Immature natural killer cell (primary cell): Measurements from ENCODE around the gene TMEM59L. TPM values are rescaled to one million over a fixed set of nuclear protein-coding genes. Genes with fewer than 3 reads are reported as not detected.

ENCODE experiments used
- DNase-seq, 3 donors: peaks; one replicate each; pipeline ENCODE4 v3.0.0; 2022; ENCODE audit warnings: mixed read lengths in 1 of 3
- H3K27ac Mint-ChIP-seq, 6 donors: one replicate each; pipeline ENCODE4 v1.8.0; 2020; ENCODE audit warnings: mixed read lengths in 6 of 6, mild to moderate bottlenecking in 5 of 6, inconsistent platforms in 4 of 6, moderate library complexity in 3 of 6
- H3K27me3 Mint-ChIP-seq, 3 donors: one replicate each; pipeline ENCODE4 v1.8.0; 2020 to 2021; ENCODE audit warnings: low read depth in 3 of 3, mild to moderate bottlenecking in 3 of 3, mixed read lengths in 3 of 3, moderate library complexity in 3 of 3, inconsistent platforms in 1 of 3
- H3K36me3 Mint-ChIP-seq, 3 donors: one replicate each; pipeline ENCODE4 v1.8.0; 2020; ENCODE audit warnings: mixed read lengths in 3 of 3, inconsistent platforms in 2 of 3, mild to moderate bottlenecking in 2 of 3
- H3K4me1 Mint-ChIP-seq, 2 donors: one replicate each; pipeline ENCODE4 v1.8.0; 2020; ENCODE audit warnings: inconsistent platforms in 2 of 2, mild to moderate bottlenecking in 2 of 2, mixed read lengths in 2 of 2, moderate library complexity in 1 of 2
- H3K4me3 Mint-ChIP-seq, 5 donors: one replicate each; pipeline ENCODE4 v1.8.0; 2020; ENCODE audit warnings: mild to moderate bottlenecking in 5 of 5, mixed read lengths in 5 of 5, inconsistent platforms in 3 of 5, moderate library complexity in 3 of 5
- H3K9me3 Mint-ChIP-seq, 6 donors: one replicate each; pipeline ENCODE4 v1.8.0; 2020; ENCODE audit warnings: mild to moderate bottlenecking in 6 of 6, mixed read lengths in 6 of 6, inconsistent platforms in 4 of 6, moderate library complexity in 3 of 6
- polyA plus RNA-seq, 3 donors: library from polyadenylated mRNA; unstranded; fragments of 300-500 nt; fragmentation: Illumina TruSeq; gene quantifications; one replicate each; pipeline ENCODE4 v1.2.3, GENCODE V29; 2021

The TMEM59L gene
- polyA plus RNA-seq, 3 donors from 2014 or later: not detected

DNA sequence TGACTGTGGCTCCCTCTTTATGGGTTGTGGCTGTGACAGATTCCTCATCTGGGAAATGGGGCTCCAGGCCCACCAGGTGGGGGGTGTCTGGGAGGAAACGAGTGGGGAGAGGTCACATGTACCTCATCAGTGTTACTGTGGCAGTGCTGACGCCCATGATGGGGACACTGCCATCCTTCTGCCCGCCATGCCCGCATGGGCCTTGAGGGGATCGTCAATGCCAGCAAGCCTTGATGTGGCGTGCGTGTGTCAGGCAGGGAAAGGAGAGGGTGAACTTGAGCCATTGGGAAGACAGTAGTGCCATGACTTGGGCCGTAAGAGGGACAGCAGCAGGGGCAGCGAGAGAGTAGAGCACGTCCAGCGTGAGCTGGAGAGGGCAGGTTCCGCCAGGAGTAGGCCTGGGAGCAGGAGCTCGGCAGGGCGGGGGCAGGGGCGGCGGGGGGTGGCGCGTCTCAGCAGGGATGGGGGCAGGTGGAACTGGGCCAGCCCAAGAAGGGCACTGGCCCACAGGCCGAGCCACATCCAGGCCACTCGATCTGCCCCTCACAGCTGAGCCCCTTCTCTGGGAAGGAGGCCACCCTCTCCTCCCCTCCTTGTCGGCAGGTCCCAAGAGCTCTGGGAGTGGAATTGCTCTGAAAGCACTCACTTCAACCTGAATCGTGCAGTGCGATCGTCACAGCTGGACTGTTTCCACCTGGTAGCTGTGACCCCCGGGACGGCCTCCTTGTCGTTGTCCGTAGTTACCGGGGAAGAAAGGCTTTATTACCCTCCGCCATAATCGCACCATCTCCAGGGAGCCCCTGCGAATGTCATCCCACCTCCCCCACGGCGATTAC is 34.1 kb downstream of the TMEM59L start:
- Mint-ChIP-seq H3K36me3 (no peaks in the 10 kb centered on the region), H3K27ac (no peak overlapping the region), H3K4me1 (peaks cover 31 to 36% of the 10 kb centered on the region in 2 donors), H3K27me3 (peaks cover 2 to 5% (median 4%) of the 10 kb centered on the region in 3 donors), H3K4me3 (no peak overlapping the region), H3K9me3 (no peaks in the 10 kb centered on the region)
- no peak for DNase-seq

DNA sequence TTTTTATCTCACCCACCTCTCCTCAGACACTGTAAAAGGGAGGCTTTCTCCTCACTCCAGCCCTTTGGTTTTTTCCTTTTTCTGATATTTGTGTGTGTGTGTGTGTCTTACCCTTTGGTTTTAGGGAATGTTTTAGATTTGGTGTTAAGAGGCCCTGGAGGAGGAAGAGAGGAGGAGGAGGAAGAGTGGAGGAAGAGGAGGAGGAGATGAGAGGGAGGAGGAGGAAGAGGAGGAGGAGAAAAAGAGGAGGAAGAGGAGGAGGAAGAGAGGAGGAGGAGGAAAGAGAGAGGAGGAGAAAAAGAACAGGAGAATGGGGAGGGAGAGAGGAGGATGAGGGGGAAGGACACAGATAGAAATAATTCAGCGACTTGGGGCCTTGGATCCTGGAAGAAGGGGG is 34.7 kb downstream of the TMEM59L start:
- peaks cover 2 to 8% (median 4%) of the 10 kb centered on the region in 3 donors for H3K27me3 Mint-ChIP-seq
- DNase-seq: no peak
- H3K9me3 Mint-ChIP-seq: no peaks in the 10 kb centered on the region
- H3K27ac Mint-ChIP-seq: peak overlapping the region in 2 of 6 donors; percentile 51 to 58
- no peaks in the 10 kb centered on the region for H3K36me3 Mint-ChIP-seq
- peak overlapping the region in 1 of 5 donors; percentile 23 for H3K4me3 Mint-ChIP-seq
- peaks cover 31 to 36% of the 10 kb centered on the region in 2 donors for H3K4me1 Mint-ChIP-seq

DNA sequence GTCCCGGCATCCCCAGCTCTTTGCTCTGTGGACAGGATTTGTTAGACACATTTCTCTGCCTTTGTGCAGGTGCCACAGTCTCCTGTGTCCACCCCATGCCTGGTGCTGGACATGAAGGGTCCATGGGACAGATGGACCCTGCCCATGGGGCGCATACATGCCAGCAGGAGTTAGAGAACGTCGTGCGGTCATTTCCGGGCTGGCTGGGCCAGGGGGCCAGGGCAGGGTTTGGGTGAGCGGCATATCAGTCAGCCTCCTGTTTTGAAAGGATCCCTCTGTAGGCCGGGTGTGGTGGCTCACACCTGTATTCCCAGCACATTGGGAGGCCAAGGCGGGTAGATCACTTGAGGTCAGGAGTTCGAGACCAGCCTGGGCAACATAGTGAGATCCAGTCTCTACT is 35.1 kb downstream of the TMEM59L start:
- peaks cover 2 to 8% (median 6%) of the 10 kb centered on the region in 3 donors for H3K27me3 Mint-ChIP-seq
- H3K9me3 Mint-ChIP-seq: no peaks in the 10 kb centered on the region
- peaks cover 31 to 36% of the 10 kb centered on the region in 2 donors for H3K4me1 Mint-ChIP-seq
- no peak for DNase-seq
- H3K4me3 Mint-ChIP-seq: peak overlapping the region in 3 of 5 donors; percentile 25 to 58 (median 53)
- H3K36me3 Mint-ChIP-seq: no peaks in the 10 kb centered on the region
- H3K27ac Mint-ChIP-seq: no peak overlapping the region

DNA sequence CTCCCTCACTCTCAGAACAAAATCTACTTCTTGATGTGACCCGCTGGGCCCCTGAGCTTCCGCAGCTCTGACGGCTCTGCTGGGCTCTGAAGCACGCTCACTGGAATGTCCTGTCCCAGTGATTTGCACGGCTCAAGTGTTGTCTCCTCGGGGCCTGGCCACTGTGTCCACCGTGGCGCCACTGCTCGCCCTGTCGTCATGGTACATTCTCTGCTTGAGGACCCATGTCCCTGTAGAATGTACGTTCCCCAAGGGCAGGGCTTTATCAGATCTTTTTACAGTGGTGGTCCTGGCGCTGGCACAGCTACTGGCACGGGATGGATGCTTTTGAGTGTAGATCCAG is 36.3 kb downstream of the TMEM59L start:
- no peak for DNase-seq
- Mint-ChIP-seq H3K9me3 (no peaks in the 10 kb centered on the region), H3K4me1 (peaks cover 31 to 35% of the 10 kb centered on the region in 2 donors), H3K27ac (peak overlapping the region in 3 of 6 donors; percentile 36 to 87 (median 67)), H3K4me3 (peak overlapping the region; percentile 80 to 91 (median 84)), H3K27me3 (peaks cover 2 to 8% (median 7%) of the 10 kb centered on the region in 3 donors), H3K36me3 (no peaks in the 10 kb centered on the region)

DNA sequence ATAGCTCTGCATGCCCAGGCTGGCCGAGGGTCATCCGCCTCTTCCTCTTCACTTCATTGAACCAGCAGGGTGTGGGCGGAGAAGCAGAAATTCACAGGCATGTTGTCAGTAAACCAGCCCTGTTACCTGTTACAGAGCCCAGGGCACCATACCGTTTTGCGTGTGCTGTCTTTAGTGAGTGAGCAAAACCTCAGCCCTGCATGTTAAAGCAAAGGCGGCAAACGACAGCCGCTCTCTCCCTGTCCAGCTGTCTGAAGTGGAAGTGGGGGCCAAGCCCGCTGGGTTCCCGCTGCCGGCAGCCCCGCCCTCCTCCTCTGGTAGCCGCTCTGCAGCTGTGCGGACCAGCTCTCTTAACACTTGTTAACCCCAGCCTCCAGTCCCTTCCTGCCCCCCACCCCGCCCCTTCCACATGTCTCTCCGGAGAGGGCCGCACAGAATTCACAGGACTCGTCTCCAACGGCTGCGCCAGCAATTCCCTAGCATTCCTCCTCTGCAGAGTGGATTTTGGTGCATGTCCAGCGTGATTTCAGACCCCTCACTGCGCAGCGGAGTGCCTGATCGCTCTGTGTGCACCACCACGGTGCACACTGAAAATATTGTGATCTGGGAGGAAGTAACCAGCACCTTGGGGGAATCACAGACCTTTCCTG is 36.8 kb downstream of the TMEM59L start:
- Mint-ChIP-seq H3K9me3 (no peaks in the 10 kb centered on the region), H3K27me3 (peaks cover 2 to 8% (median 7%) of the 10 kb centered on the region in 3 donors), H3K4me1 (peaks cover 25 to 32% of the 10 kb centered on the region in 2 donors), H3K27ac (peak overlapping the region in 5 of 6 donors; percentile 35 to 87 (median 67)), H3K36me3 (no peaks in the 10 kb centered on the region), H3K4me3 (peak overlapping the region; percentile 80 to 91 (median 84))
- peak; percentile 39 to 40 (median 39) for DNase-seq

DNA sequence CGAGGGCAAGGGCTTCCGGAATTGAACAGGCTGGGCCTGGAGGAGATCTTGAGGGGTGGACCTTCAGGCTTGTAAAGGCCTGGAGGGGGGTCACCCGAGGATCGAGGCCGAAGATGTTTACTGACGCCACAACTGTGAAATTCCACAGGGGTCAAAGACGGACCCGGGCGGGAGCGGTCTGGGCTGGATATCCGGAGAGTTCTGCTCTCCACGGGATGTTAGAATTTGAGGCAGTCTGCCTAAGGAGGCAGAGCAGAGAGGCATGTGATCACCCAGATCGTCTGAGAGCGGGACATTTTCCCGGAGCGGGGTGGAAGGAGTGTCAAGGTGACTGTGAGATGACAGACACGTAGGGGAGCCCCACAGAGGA is 37.3 kb downstream of the TMEM59L start:
- no peaks in the 10 kb centered on the region for H3K9me3 Mint-ChIP-seq
- H3K36me3 Mint-ChIP-seq: no peaks in the 10 kb centered on the region
- peak overlapping the region; percentile 80 to 91 (median 84) for H3K4me3 Mint-ChIP-seq
- DNase-seq: no peak
- H3K27me3 Mint-ChIP-seq: peaks cover 2 to 8% (median 7%) of the 10 kb centered on the region in 3 donors
- H3K27ac Mint-ChIP-seq: peak overlapping the region in 5 of 6 donors; percentile 35 to 87 (median 67)
- H3K4me1 Mint-ChIP-seq: peaks cover 23 to 32% of the 10 kb centered on the region in 2 donors

DNA sequence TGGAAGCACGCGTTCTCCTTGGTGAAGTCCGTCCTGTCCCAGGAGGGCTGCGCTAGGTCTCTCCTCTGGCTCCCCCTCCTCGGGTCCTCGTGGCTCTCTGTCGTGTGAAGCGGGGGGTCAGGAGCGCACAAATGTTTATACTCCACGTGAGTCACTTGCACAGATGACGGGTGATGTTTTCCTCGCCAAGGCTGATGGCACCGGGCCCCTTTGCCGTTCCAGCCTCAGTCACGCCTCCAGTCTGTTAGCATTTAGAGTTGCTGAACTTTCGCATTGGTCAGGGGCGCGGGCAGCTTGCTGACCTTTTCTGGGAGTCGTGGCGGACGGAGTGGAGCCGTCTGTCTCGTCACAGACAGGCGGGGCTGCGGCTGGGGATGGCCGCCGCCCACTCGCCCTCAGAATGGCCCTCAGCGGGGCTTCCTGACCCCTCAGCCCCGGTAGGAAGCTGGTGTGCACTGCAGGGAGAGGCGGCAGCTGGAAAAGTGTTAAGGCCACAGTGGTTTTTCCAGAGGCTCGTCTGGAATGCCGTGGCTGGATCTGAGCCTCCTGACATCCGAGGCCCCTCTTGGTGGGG is 37.9 kb downstream of the TMEM59L start:
- Mint-ChIP-seq H3K36me3 (no peaks in the 10 kb centered on the region), H3K9me3 (no peaks in the 10 kb centered on the region), H3K27me3 (peaks cover 3 to 9% (median 5%) of the 10 kb centered on the region in 3 donors), H3K4me3 (peak overlapping the region in 4 of 5 donors; percentile 80 to 91 (median 84)), H3K4me1 (peaks cover 23 to 29% of the 10 kb centered on the region in 2 donors), H3K27ac (peak overlapping the region in 2 of 6 donors; percentile 67 to 87)
- no peak for DNase-seq

DNA sequence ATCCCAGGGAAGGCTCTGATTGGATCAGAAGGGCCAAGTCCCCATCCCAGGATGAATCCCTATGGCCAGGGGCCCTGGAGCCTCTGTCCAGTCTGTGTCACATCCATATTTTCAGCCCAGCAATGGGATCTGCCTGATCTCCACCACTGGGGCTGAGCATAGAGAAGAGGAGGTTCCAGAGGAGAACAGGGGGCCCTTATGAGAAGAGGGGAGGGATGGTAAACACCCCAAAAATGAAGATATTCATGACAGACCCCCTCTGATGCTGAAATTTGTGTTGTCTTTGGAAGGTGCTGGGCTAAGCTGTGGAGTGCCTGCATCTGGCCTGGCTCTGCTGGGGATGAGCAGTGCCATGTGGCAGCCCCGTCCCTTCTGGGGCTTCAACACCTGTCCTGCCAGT is 38.6 kb downstream of the TMEM59L start:
- Mint-ChIP-seq H3K27me3 (peaks cover 3 to 9% (median 4%) of the 10 kb centered on the region in 3 donors), H3K4me3 (no peak overlapping the region), H3K36me3 (no peaks in the 10 kb centered on the region), H3K4me1 (peaks cover 23 to 29% of the 10 kb centered on the region in 2 donors), H3K27ac (no peak overlapping the region), H3K9me3 (no peaks in the 10 kb centered on the region)
- no peak for DNase-seq

DNA sequence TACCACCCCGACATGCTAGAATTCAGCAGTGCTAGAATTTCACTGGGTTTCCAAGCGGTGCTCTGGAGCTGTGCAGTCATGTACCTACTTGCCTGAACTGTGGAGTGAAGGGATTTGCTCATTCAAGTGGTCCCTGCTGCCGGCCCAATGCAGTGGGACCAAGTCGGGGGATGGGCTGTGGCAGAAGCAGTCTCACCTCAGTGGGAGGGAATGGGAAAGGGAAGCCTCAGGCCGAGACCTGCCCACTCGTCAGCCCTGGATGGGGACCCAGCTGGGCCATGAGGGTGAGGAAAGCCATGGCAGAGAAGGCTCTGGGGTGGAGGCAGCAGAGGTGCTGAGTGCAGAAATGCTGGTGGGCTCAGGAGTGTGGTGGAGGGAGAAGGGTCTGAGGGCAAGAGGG is 39.1 kb downstream of the TMEM59L start:
- peaks cover 1 to 9% (median 4%) of the 10 kb centered on the region in 3 donors for H3K27me3 Mint-ChIP-seq
- H3K4me1 Mint-ChIP-seq: peaks cover 24 to 26% of the 10 kb centered on the region in 2 donors
- peak overlapping the region in 2 of 6 donors; percentile 36 to 40 for H3K27ac Mint-ChIP-seq
- H3K36me3 Mint-ChIP-seq: peaks cover 0 to under 1% (median 0%) of the 10 kb centered on the region in 3 donors
- H3K9me3 Mint-ChIP-seq: no peaks in the 10 kb centered on the region
- DNase-seq: no peak
- no peak overlapping the region for H3K4me3 Mint-ChIP-seq

DNA sequence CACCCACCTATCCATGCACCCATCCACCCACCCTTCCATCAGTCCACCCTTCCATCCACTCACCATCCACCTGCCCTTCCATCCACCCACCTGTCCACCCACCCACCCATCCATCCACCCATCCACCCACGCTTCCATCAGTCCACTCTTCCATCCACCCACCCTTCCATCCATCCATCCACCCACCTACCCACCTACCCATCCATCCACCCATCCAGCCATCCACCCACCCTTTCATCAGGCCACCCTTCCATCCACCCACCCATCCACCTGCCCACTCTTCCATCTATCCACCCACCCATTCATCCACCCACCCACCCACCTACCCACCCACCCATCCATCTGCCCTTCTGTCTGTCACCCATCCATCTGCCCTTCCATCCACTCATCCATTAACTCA is 41.2 kb downstream of the TMEM59L start:
- H3K36me3 Mint-ChIP-seq: peaks cover 0 to 4% (median 3%) of the 10 kb centered on the region in 3 donors
- no peaks in the 10 kb centered on the region for H3K9me3 Mint-ChIP-seq
- peaks cover 3 to 11% (median 4%) of the 10 kb centered on the region in 3 donors for H3K27me3 Mint-ChIP-seq
- peak overlapping the region in 1 of 6 donors; percentile 35 for H3K27ac Mint-ChIP-seq
- H3K4me3 Mint-ChIP-seq: no peak overlapping the region
- H3K4me1 Mint-ChIP-seq: peaks cover 21 to 32% of the 10 kb centered on the region in 2 donors
- DNase-seq: no peak

DNA sequence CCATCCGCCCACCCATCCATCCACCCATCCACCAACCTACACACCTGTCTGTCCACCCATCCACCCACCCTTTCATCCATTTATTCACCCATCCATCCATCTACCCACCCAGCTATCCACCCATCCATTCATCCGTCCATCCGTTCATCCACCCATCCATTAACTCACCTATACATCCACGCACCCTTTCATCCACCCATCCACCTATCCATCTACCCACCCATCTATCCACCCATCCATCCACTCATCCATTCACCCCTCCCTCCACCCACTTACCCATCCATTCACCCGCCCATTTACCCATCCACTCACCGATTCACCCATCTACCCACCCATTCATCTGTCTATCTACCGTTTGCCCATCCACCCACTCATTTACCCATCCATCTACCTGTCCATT is 41.8 kb downstream of the TMEM59L start:
- peaks cover 0 to 4% (median 3%) of the 10 kb centered on the region in 3 donors for H3K36me3 Mint-ChIP-seq
- H3K4me1 Mint-ChIP-seq: peaks cover 20 to 32% of the 10 kb centered on the region in 2 donors
- no peaks in the 10 kb centered on the region for H3K9me3 Mint-ChIP-seq
- DNase-seq: no peak
- H3K27me3 Mint-ChIP-seq: peaks cover 3 to 11% (median 4%) of the 10 kb centered on the region in 3 donors
- peak overlapping the region in 1 of 6 donors; percentile 35 for H3K27ac Mint-ChIP-seq
- no peak overlapping the region for H3K4me3 Mint-ChIP-seq

DNA sequence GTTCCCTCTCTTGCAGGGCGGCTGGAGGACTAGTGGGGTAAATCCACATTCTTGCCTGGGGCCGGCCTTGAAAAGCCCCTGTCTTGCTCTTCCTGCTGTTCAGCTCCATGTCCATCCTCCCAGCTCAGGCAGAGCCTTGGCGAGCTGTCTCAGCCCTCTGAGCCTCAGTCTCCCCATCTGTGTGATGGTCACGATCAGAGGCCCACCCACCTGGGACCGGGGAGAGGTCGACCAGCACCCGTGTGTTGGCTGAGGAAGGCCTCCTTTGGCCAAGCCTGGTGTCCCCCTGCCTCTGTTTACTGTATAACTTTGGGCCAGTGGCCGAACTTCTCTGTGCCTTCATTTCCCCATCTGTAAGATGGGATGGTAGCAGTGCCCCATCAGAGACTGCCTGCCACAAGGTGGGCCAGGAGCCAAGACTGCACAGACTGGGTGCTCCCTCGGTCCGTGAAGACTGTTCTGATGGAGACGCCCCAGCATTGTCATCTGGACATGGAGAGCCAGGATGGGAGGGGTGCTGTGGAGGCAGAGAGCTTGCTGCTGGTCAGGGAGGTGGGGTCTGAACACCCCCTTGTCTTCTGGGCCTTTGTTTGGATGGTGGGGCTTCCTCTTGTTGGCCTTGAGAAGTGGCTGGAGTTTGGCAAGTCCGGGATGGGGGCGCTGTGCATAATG is 42.6 kb downstream of the TMEM59L start:
- DNase-seq: no peak
- Mint-ChIP-seq H3K4me3 (no peak overlapping the region), H3K4me1 (peaks cover 11 to 24% of the 10 kb centered on the region in 2 donors), H3K27ac (no peak overlapping the region), H3K27me3 (peaks cover 3 to 9% (median 4%) of the 10 kb centered on the region in 3 donors), H3K36me3 (peaks cover 0 to 4% (median 3%) of the 10 kb centered on the region in 3 donors), H3K9me3 (no peaks in the 10 kb centered on the region)

DNA sequence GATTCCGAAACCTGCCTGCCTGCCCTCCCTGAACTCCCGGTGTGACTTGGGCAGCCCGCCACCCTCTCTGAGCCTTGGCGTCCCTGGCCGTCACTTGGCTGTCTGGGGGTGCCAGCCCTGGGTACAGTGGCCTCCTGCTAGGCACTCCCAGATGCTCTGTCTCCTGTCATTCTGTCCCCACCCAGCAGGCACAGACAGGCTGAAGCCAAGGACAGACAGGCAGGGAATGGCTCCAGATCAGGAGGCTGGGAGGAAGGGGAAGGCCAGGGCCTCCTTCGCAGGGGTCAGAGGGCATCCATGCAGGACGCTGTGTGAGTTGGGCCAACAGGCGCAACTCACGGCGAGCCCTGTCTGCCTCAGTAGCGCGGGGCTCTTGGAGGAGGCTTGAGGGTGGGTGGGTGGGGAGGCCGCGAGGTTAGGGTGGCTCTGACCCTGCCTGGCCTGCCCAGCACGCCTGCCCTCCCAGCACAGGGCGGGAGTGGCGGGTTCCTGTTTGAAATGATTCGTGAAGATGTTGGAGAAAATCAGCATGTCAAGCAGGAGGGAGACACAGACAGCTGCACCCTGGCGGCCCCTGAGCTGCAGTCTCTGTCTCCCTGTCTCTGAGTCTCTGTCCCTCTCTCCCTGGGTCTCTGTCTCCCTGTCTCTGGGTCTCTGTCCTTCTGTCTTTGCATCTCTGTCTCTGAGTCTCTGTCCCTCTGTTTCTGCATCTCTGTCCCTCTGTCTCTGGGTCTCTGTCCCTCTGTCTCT is 43.8 kb downstream of the TMEM59L start:
- no peak overlapping the region for H3K4me3 Mint-ChIP-seq
- no peaks in the 10 kb centered on the region for H3K9me3 Mint-ChIP-seq
- DNase-seq: no peak
- H3K27me3 Mint-ChIP-seq: peaks cover 3 to 9% (median 4%) of the 10 kb centered on the region in 3 donors
- peaks cover 12 to 23% of the 10 kb centered on the region in 2 donors for H3K4me1 Mint-ChIP-seq
- peak overlapping the region in 2 of 6 donors; percentile 66 to 83 for H3K27ac Mint-ChIP-seq
- peaks cover 0 to 4% (median 3%) of the 10 kb centered on the region in 3 donors for H3K36me3 Mint-ChIP-seq
